ENCODE measurements around the gene ACOXL. TPM values are rescaled to one million over a fixed set of nuclear protein-coding genes. Genes with fewer than 3 reads are reported as not detected.

The ACOXL gene
- total and polyA plus RNA-seq, 10 of the 15 experiments (the other 5 are each of a cell fraction or from before 2014, with no cell fraction given) = 0.05 to 1.3 (median 0.71) TPM

GRCh38 chr2:111095434-111095833, 363.1 kb downstream of the ACOXL start:
- no TSS peak for BruUV-seq (replicated peaks)
- DNase-seq (ENCODE audit: low read depth, low spot score) (no peak), FAIRE-seq (no peak), ATAC-seq (no peak)
- H3K4me3 ChIP-seq = no peak overlapping the region
- H3K27ac ChIP-seq (ENCODE audit: control insufficient read depth, insufficient read depth) = no peak overlapping the region
- H3K27me3 ChIP-seq (replicated peaks in 1 of 2; ENCODE audit: control insufficient read depth in 2 of 2, insufficient read depth in 2 of 2, low read length in 1 of 2) = peaks cover 2 to 3% of the 10 kb centered on the region in 2 experiments; a peak in 2 of 4 replicates
- no peak overlapping the region for H3K9ac ChIP-seq (ENCODE audit: control insufficient read depth, insufficient read depth, low read length)
- ChIA-PET POLR2A (interaction anchor here (0.7 kb wide), 1 partner anchor 17 kb away, joined by 6 read pairs; no protein-coding TSS in a partner anchor), RAD21 (ENCODE audit: unreplicated experiment) (no interaction called here), CTCF (interaction anchor here (0.6 kb wide), 1 partner anchor 1373 kb away, joined by 3 read pairs; no protein-coding TSS in a partner anchor), SMC1A (ENCODE audit: uncharacterized antibody, unreplicated experiment) (interaction anchor here (1.2 kb wide), 1 partner anchor 9 kb away, joined by 4 read pairs; no protein-coding TSS in a partner anchor)
- H3K4me2 ChIP-seq (ENCODE audit: control insufficient read depth, insufficient read depth) = no peak overlapping the region
- H3K9me3 ChIP-seq (replicated peaks; ENCODE audit: control insufficient read depth, insufficient read depth, low read length) = no peaks in the 10 kb centered on the region
- no peaks in the 10 kb centered on the region for H3K36me3 ChIP-seq (ENCODE audit: control insufficient read depth in 2 of 2, insufficient read depth in 2 of 2, low read length in 1 of 2)
- TF ChIP-seq SIN3A (IDR thresholded peaks at IDR 0.05; ENCODE audit: low read depth, low read length) = no peak
- TF ChIP-seq MYC (IDR thresholded peaks at IDR 0.05; ENCODE audit: insufficient read depth, insufficient read length, insufficient replicate concordance, low read length, severe bottlenecking) = no peak
- TF ChIP-seq RFX5 (IDR thresholded peaks at IDR 0.05; ENCODE audit: low read depth, low read length) = no peak
- TF ChIP-seq KLF5 (IDR thresholded peaks at IDR 0.05; ENCODE audit: partially characterized antibody) = no peak
- no peak for TF ChIP-seq NR2C1 (IDR thresholded peaks at IDR 0.05)
- no peak overlapping the region for H2AFZ ChIP-seq (ENCODE audit: control insufficient read depth, low read depth, low read length)
- in situ Hi-C loops (cut with MboI) (no loop called here), intact Hi-C loops (cut with micrococcal nuclease; ENCODE audit: unreplicated experiment) (no loop called here)
- H3K4me1 ChIP-seq (ENCODE audit: control insufficient read depth, insufficient read depth, low read length) = peaks cover 5% of the 10 kb centered on the region
- H4K20me1 ChIP-seq (ENCODE audit: control insufficient read depth, insufficient read depth) = no peaks in the 10 kb centered on the region
- WGBS (ENCODE audit: insufficient coverage, insufficient replicate concordance, low lambda C conversion rate, missing lambda C conversion rate) = 52% methylated on average over 5 of the region's 8 CpGs
- no peaks in the 10 kb centered on the region for H3K79me2 ChIP-seq (ENCODE audit: control insufficient read depth, insufficient read depth, low read length)

- no peak for ATAC-seq
- CTCF ChIA-PET = interaction anchor here (0.9 to 1.6 kb wide), 9 partner anchors 11 to 287 kb away, joined by 3 to 6 read pairs (median 4); no protein-coding TSS in a partner anchor
Measured at GRCh38 chr2:111099402-111099801, 367.0 kb downstream of the ACOXL start.

More at GRCh38 chr2:111099402-111099801, 367.0 kb downstream of the ACOXL start:
- Histone ChIP-seq H3K9me3 (replicated peaks; ENCODE audit: control insufficient read depth, insufficient read depth, low read length) (no peaks in the 10 kb centered on the region), H3K4me2 (ENCODE audit: control insufficient read depth, insufficient read depth) (no peak overlapping the region), H3K9ac (ENCODE audit: control insufficient read depth, insufficient read depth, low read length) (no peak overlapping the region), H3K36me3 (ENCODE audit: control insufficient read depth in 2 of 2, insufficient read depth in 2 of 2, low read length in 1 of 2) (no peaks in the 10 kb centered on the region), H3K27ac (ENCODE audit: control insufficient read depth, insufficient read depth) (no peak overlapping the region), H3K4me3 (no peak overlapping the region), H3K4me1 (ENCODE audit: control insufficient read depth, insufficient read depth, low read length) (peaks cover 9% of the 10 kb centered on the region), H4K20me1 (ENCODE audit: control insufficient read depth, insufficient read depth) (no peaks in the 10 kb centered on the region), H3K79me2 (ENCODE audit: control insufficient read depth, insufficient read depth, low read length) (no peaks in the 10 kb centered on the region), H2AFZ (ENCODE audit: control insufficient read depth, low read depth, low read length) (no peak overlapping the region), H3K27me3 (replicated peaks in 1 of 2; ENCODE audit: control insufficient read depth in 2 of 2, insufficient read depth in 2 of 2, low read length in 1 of 2) (no peaks in the 10 kb centered on the region)
- intact Hi-C loops (cut with micrococcal nuclease; ENCODE audit: unreplicated experiment) (no loop called here), in situ Hi-C loops (cut with MboI) (no loop called here)
- DNase-seq (ENCODE audit: low read depth, low spot score) (no peak), FAIRE-seq (no peak)
- ChIA-PET POLR2A (no interaction called here), RAD21 (ENCODE audit: unreplicated experiment) (interaction anchor here (0.8 to 1.7 kb wide), 3 partner anchors 42 to 113 kb away, joined by 3 to 5 read pairs (median 3); no protein-coding TSS in a partner anchor), SMC1A (ENCODE audit: uncharacterized antibody, unreplicated experiment) (interaction anchor here (0.8 to 2.1 kb wide), 8 partner anchors 9 to 287 kb away, joined by 3 to 9 read pairs (median 4); no protein-coding TSS in a partner anchor)
- WGBS (ENCODE audit: insufficient coverage, insufficient replicate concordance, low lambda C conversion rate, missing lambda C conversion rate) = 24% methylated on average over 3 of the region's 3 CpGs
- TF ChIP-seq DPF2 (IDR thresholded peaks at IDR 0.05) (no peak), ZNF207 (IDR thresholded peaks at IDR 0.05; ENCODE audit: borderline replicate concordance) (no peak), ZNF274 (IDR thresholded peaks at IDR 0.05; ENCODE audit: insufficient read depth, insufficient read length) (no peak), CBFB (IDR thresholded peaks at IDR 0.05; ENCODE audit: low read depth) (no peak), SMC3 (IDR thresholded peaks at IDR 0.05; ENCODE audit: borderline replicate concordance, low read length) (no peak)
- BruUV-seq (replicated peaks) = no TSS peak

Measured in GM12878 (cell line).